A549 (cell line): ENCODE data around the gene NPLOC4.

Source experiments
- CTCF ChIP-seq: fragments of >200 bp; sonication (Bioruptor Twin); formaldehyde crosslinking; IDR thresholded peaks from 3 replicates; pipeline ENCODE4 v1.5.1; 2016
- ELK1 ChIP-seq: fragments of 150-350 bp; IDR thresholded peaks from 2 replicates; pipeline ENCODE4 v1.6.1; 2014; ENCODE audit warnings: low read depth, mild to moderate bottlenecking, low read length
- FOXS1 ChIP-seq: fragments of 250-450 bp; sonication (Bioruptor Pico); IDR thresholded peaks from 2 replicates; pipeline ENCODE4 v1.5.0; 2020; ENCODE audit warnings: mild to moderate bottlenecking, moderate library complexity
- KDM5A ChIP-seq: fragments of 200-600 bp; sonication (generic); IDR thresholded peaks from 2 replicates; pipeline ENCODE4 v1.6.1; 2016; ENCODE audit warnings: antibody characterized with exemption, mild to moderate bottlenecking
- RCOR1 ChIP-seq: fragments of 150-350 bp; IDR thresholded peaks from 2 replicates; pipeline ENCODE4 v1.6.1; 2014; ENCODE audit warnings: antibody characterized with exemption, low read length, low read depth
- RFX5 ChIP-seq: fragments of 450-650 bp; IDR thresholded peaks from 2 replicates; pipeline ENCODE4 v1.7.1; 2014; ENCODE audit warnings: antibody characterized with exemption, mild to moderate bottlenecking, moderate library complexity
- SMC3 ChIP-seq: fragments of >200 bp; sonication (Bioruptor Twin); formaldehyde crosslinking; IDR thresholded peaks from 3 replicates; pipeline ENCODE4 v1.6.1; 2018; ENCODE audit warnings: inconsistent platforms
- SREBF2 ChIP-seq: fragments of 450-650 bp; IDR thresholded peaks from 2 replicates; pipeline ENCODE4 v1.6.1; 2014; ENCODE audit warnings: mild to moderate bottlenecking, moderate library complexity
- ZFP36 ChIP-seq: fragments of 450-650 bp; IDR thresholded peaks from 2 replicates; pipeline ENCODE4 v1.6.1; 2014; ENCODE audit warnings: borderline replicate concordance; ENCODE audit not compliant: partially characterized antibody
- ZNF302 ChIP-seq: fragments of 250-450 bp; sonication (Bioruptor Pico); IDR thresholded peaks from 2 replicates; pipeline ENCODE4 v1.9.0; 2021; ENCODE audit warnings: inconsistent platforms, mild to moderate bottlenecking, moderate library complexity

- TF ChIP-seq RFX5 (no peak), SMC3 (no peak), CTCF (no peak), RCOR1 (no peak), KDM5A (no peak), ZFP36 (no peak), ZNF302 (no peak), ELK1 (no peak), FOXS1 (CRISPR knock-in tag) (no peak), SREBF2 (no peak)
These were observed 87.8 kb downstream of the NPLOC4 start for GRCh38 chr17:81549031-81549557.
